H1 (cell line): ENCODE results near the gene KMT5C. TPM values are rescaled to one million over a fixed set of nuclear protein-coding genes. Genes with fewer than 3 reads are reported as not detected.

Source experiments
- CTCF ChIA-PET: fragments of 300-600 bp; sonication (Branson Sonifier 250); formaldehyde crosslinking; loops from one replicate; lab custom pipeline; 2021; ENCODE audit not compliant: partially characterized antibody; lab: Charles Lee
- POLR2A ChIA-PET: fragments of 300-600 bp; sonication (Branson Sonifier 250); formaldehyde crosslinking; loops from one replicate; lab custom pipeline; 2021; ENCODE audit warnings: inconsistent platforms; ENCODE audit not compliant: partially characterized antibody; lab: Charles Lee
- DNase-seq, 2 experiments: peaks; one replicate each; pipeline versions ENCODE4 v3.0.0 to v3.0.0-alpha.2; 2010 to 2022; ENCODE audit warnings: low spot score in 2 of 2, low read depth in 1 of 2, mixed read lengths in 1 of 2
- FAIRE-seq: peaks from 2 replicates; lab custom pipeline; 2011; peaks lifted over from hg19 to GRCh38; lab: Jason Lieb, UNC
- H2AFZ ChIP-seq: 2 replicates; pipeline ENCODE4 v1.8.1; 2012; ENCODE audit warnings: low read length, inconsistent platforms
- H2AK5ac ChIP-seq: 2 replicates; pipeline ENCODE4 v1.6.1; 2013; ENCODE audit warnings: low read depth, low read length
- H2BK120ac ChIP-seq: replicated peaks from 2 replicates; pipeline ENCODE3; 2013; ENCODE audit warnings: low read depth, low read length, inconsistent platforms
- H2BK12ac ChIP-seq: 2 replicates; pipeline ENCODE4 v1.6.1; 2013; ENCODE audit warnings: low read depth, low read length
- H2BK15ac ChIP-seq: 2 replicates; pipeline ENCODE4 v1.6.1; 2013; ENCODE audit warnings: low read length
- H2BK20ac ChIP-seq: 2 replicates; pipeline ENCODE4 v1.6.1; 2013; ENCODE audit warnings: low read length
- H2BK5ac ChIP-seq: 2 replicates; pipeline ENCODE4 v1.6.1; 2013; ENCODE audit warnings: low read depth, low read length
- H3K14ac ChIP-seq: 2 replicates; pipeline ENCODE4 v1.6.1; 2013; ENCODE audit warnings: inconsistent platforms; ENCODE audit not compliant: insufficient read length
- H3K18ac ChIP-seq: 2 replicates; pipeline ENCODE4 v1.6.1; 2013; ENCODE audit warnings: low read length; ENCODE audit errors: extremely low read depth
- H3K23ac ChIP-seq: 2 replicates; pipeline ENCODE4 v1.6.1; 2013; ENCODE audit warnings: inconsistent platforms; ENCODE audit not compliant: insufficient read length
- H3K23me2 ChIP-seq: 2 replicates; pipeline ENCODE4 v1.6.1; 2013; ENCODE audit warnings: low read depth, low read length
- H3K27ac ChIP-seq: 2 replicates; pipeline ENCODE4 v1.6.1; 2011; ENCODE audit warnings: low read depth, low read length, inconsistent platforms
- H3K27me3 ChIP-seq, 4 experiments: replicated peaks in 1 of 4; 1 replicate in 1 of 4; 2 replicates in 3 of 4; pipeline versions ENCODE4 v1.6.1 to v1.8.1; 2011 to 2013; ENCODE audit warnings: low read length in 3 of 4, mild to moderate bottlenecking in 3 of 4, inconsistent platforms in 2 of 4, mixed read lengths in 2 of 4, moderate library complexity in 1 of 4; ENCODE audit not compliant: control insufficient read depth in 3 of 4, insufficient read depth in 3 of 4; ENCODE audit errors: extremely low read depth in 1 of 4
- H3K36me3 ChIP-seq, 4 experiments: 2 replicates each; pipeline versions ENCODE4 v1.6.1 to v1.8.1; 2011 to 2013; ENCODE audit warnings: mild to moderate bottlenecking in 4 of 4, low read length in 3 of 4, moderate library complexity in 2 of 4, control low read depth in 1 of 4, inconsistent platforms in 1 of 4; ENCODE audit not compliant: insufficient read depth in 4 of 4, control insufficient read depth in 2 of 4
- H3K4ac ChIP-seq: replicated peaks from 2 replicates; pipeline ENCODE3; 2013; ENCODE audit warnings: low read length, low read depth, mixed read lengths, inconsistent platforms; ENCODE audit not compliant: insufficient read length
- H3K4me1 ChIP-seq, 4 experiments: replicated peaks in 1 of 4; 1 replicate in 1 of 4; 2 replicates in 3 of 4; pipeline versions ENCODE4 v1.6.1 to v1.8.1; 2011 to 2013; ENCODE audit warnings: low read length in 3 of 4, inconsistent platforms in 2 of 4, mixed read lengths in 1 of 4; ENCODE audit not compliant: insufficient read depth in 4 of 4, control insufficient read depth in 3 of 4
- H3K4me2 ChIP-seq, 2 experiments: 2 replicates each; pipeline versions ENCODE4 v1.6.1 to v1.8.1; 2011 to 2013; ENCODE audit warnings: low read depth in 2 of 2, low read length in 2 of 2, control low read depth in 1 of 2, inconsistent platforms in 1 of 2, mild to moderate bottlenecking in 1 of 2; ENCODE audit not compliant: insufficient read depth in 1 of 2
- H3K4me3 ChIP-seq, 4 experiments: fragments of 200-600, 300-600 bp in 1 of 4; sonication (generic), shearing (Covaris generic), sonication (Bioruptor Twin) in 1 of 4; 2 replicates each; pipeline versions ENCODE4 v1.5.1 to v1.8.1; 2011 to 2016; ENCODE audit warnings: low read length in 4 of 4, low read depth in 3 of 4, control low read depth in 2 of 4, inconsistent platforms in 2 of 4, mild to moderate bottlenecking in 2 of 4, mixed read lengths in 1 of 4, moderate library complexity in 1 of 4; ENCODE audit not compliant: insufficient read depth in 2 of 4; ENCODE audit errors: extremely low read depth in 1 of 4
- H3K56ac ChIP-seq: replicated peaks from 2 replicates; pipeline ENCODE3; 2013; ENCODE audit warnings: low read depth, mild to moderate bottlenecking, mixed read lengths, low read length, inconsistent platforms; ENCODE audit not compliant: insufficient read length
- H3K79me1 ChIP-seq: 2 replicates; pipeline ENCODE4 v1.6.1; 2013; ENCODE audit warnings: low read depth, low read length, control low read depth
- H3K79me2 ChIP-seq, 2 experiments: 2 replicates each; pipeline versions ENCODE4 v1.6.1 to v1.8.1; 2012 to 2013; ENCODE audit warnings: low read length in 2 of 2, mild to moderate bottlenecking in 2 of 2, inconsistent platforms in 1 of 2; ENCODE audit not compliant: insufficient read depth in 2 of 2, control insufficient read depth in 1 of 2
- H3K9ac ChIP-seq, 4 experiments: replicated peaks in 1 of 4; 1 replicate in 1 of 4; 2 replicates in 3 of 4; pipeline versions ENCODE4 v1.6.1 to v1.8.1; 2011 to 2013; ENCODE audit warnings: low read depth in 3 of 4, low read length in 3 of 4, control low read depth in 2 of 4, mild to moderate bottlenecking in 2 of 4, moderate library complexity in 2 of 4, inconsistent platforms in 1 of 4; ENCODE audit errors: extremely low read depth in 1 of 4
- H3K9me3 ChIP-seq, 2 experiments: 2 replicates each; pipeline versions ENCODE4 v1.6.1 to v1.8.1; 2012 to 2013; ENCODE audit warnings: mild to moderate bottlenecking in 2 of 2, moderate library complexity in 2 of 2, control low read depth in 1 of 2, inconsistent platforms in 1 of 2, low read depth in 1 of 2, low read length in 1 of 2, mixed read lengths in 1 of 2; ENCODE audit not compliant: insufficient read depth in 2 of 2
- H4K20me1 ChIP-seq, 2 experiments: replicated peaks in 1 of 2; 2 replicates each; pipeline versions ENCODE3 to v1.8.1; 2011 to 2013; ENCODE audit warnings: inconsistent platforms in 2 of 2, low read length in 2 of 2, mild to moderate bottlenecking in 1 of 2; ENCODE audit not compliant: insufficient read depth in 2 of 2, control insufficient read depth in 1 of 2
- H4K5ac ChIP-seq: 2 replicates; pipeline ENCODE4 v1.6.1; 2013; ENCODE audit warnings: low read length, low read depth, mixed read lengths, inconsistent platforms; ENCODE audit not compliant: insufficient read length
- H4K8ac ChIP-seq: 2 replicates; pipeline ENCODE4 v1.8.0; 2013; ENCODE audit warnings: mild to moderate bottlenecking, moderate library complexity, low read length, inconsistent platforms; ENCODE audit not compliant: insufficient read depth; ENCODE audit errors: extremely low read depth
- H4K91ac ChIP-seq: replicated peaks from 2 replicates; pipeline ENCODE3; 2013; ENCODE audit warnings: low read length, mixed read lengths, inconsistent platforms; ENCODE audit not compliant: insufficient read length
- ASH2L ChIP-seq: fragments of 200-600, 300-600 bp; sonication (generic); IDR thresholded peaks from one replicate; pipeline ENCODE4 v1.7.1; 2017; ENCODE audit warnings: low read length
- CTBP2 ChIP-seq: IDR thresholded peaks from 2 replicates; pipeline ENCODE4 v1.7.0; 2011; ENCODE audit warnings: borderline replicate concordance, mild to moderate bottlenecking, moderate library complexity, mixed read lengths, low read length; ENCODE audit not compliant: insufficient read depth, insufficient read length
- EP300 ChIP-seq, 2 experiments: IDR thresholded peaks; 1 replicate in 1 of 2; 2 replicates in 1 of 2; pipeline ENCODE4 v1.6.1; 2011 to 2012; ENCODE audit warnings: low read depth in 2 of 2, low read length in 2 of 2, mild to moderate bottlenecking in 2 of 2, borderline replicate concordance in 1 of 2, inconsistent platforms in 1 of 2, moderate library complexity in 1 of 2
- GABPA ChIP-seq: IDR thresholded peaks from 2 replicates; pipeline ENCODE4 v1.6.1; 2011; ENCODE audit warnings: mild to moderate bottlenecking, low read length, moderate library complexity, borderline replicate concordance; ENCODE audit not compliant: insufficient read depth
- NANOG ChIP-seq: IDR thresholded peaks from 2 replicates; pipeline ENCODE4 v1.6.1; 2011; ENCODE audit warnings: low read length, low read depth, mild to moderate bottlenecking, inconsistent platforms; ENCODE audit not compliant: insufficient read depth, poor library complexity, severe bottlenecking
- RAD21 ChIP-seq, 2 experiments: IDR thresholded peaks in 1 of 2; conservative IDR thresholded peaks in 1 of 2; 2 replicates each; pipeline ENCODE4 v1.6.1; 2011; ENCODE audit warnings: low read depth in 2 of 2, low read length in 2 of 2, improper control_type of control experiment in 1 of 2, inconsistent platforms in 1 of 2, mild to moderate bottlenecking in 1 of 2, moderate library complexity in 1 of 2
- SP1 ChIP-seq: IDR thresholded peaks from 2 replicates; pipeline ENCODE4 v1.6.1; 2011; ENCODE audit warnings: low read depth, low read length
- SUZ12 ChIP-seq: fragments of 200-600 bp; sonication (generic); IDR thresholded peaks from 2 replicates; pipeline ENCODE4 v1.6.1; 2012; ENCODE audit warnings: mild to moderate bottlenecking, inconsistent platforms, low read length, moderate library complexity, mixed read lengths
- TAF1 ChIP-seq: IDR thresholded peaks from 2 replicates; pipeline ENCODE4 v1.6.1; 2011; ENCODE audit warnings: mild to moderate bottlenecking, low read depth, low read length
- TAF7 ChIP-seq: optimal IDR thresholded peaks from 2 replicates; pipeline ENCODE3; 2011; ENCODE audit warnings: low read depth, mild to moderate bottlenecking, inconsistent platforms, low read length, moderate library complexity, borderline replicate concordance
- WGBS, 2 experiments: shearing (Covaris generic) in 1 of 2; methylation state at CpG; one replicate each; pipeline versions ENCODE4 v1.1.6 to v1.1.7; 2013 to 2015; ENCODE audit warnings: low lambda C conversion rate in 2 of 2, mixed read lengths in 2 of 2, inconsistent platforms in 1 of 2, low coverage in 1 of 2, missing lambda C conversion rate in 1 of 2; ENCODE audit not compliant: insufficient replicate concordance in 2 of 2, insufficient coverage in 1 of 2, insufficient read length in 1 of 2; ENCODE audit errors: extremely low coverage in 1 of 2, missing lambda C conversion rate in 1 of 2; 5-methylcytosine and 5-hydroxymethylcytosine counted together
- polyA plus RNA-seq, 7 experiments: library from polyadenylated mRNA; depleted of rRNA in 3 of 7; stranded (reverse) in 5 of 7; unstranded in 2 of 7; fragments of >200 nt in 5 of 7; fragments of 200-250 nt in 2 of 7; gene quantifications; 1 replicate in 5 of 7; 2 replicates in 1 of 7; 4 replicates in 1 of 7; pipeline versions ENCODE4 v1.2.1 to v1.2.3, GENCODE V29; 2011 to 2013; ENCODE audit warnings: missing spikeins in 2 of 7, mixed read lengths in 2 of 7
- total RNA-seq: library from RNA; stranded (reverse); fragmentation: NEBNext Ultra II Directional; extraction: Animal tissue kit (Norgen Biotek cat#: 25700); gene quantifications from 2 replicates; pipeline ENCODE4 v1.2.1, GENCODE V29; 2021
- TF ChIP-seq, protein P1 (sequence below): IDR thresholded peaks from 2 replicates; pipeline ENCODE4 v1.6.1; 2012; ENCODE audit warnings: inconsistent platforms

KMT5C gene
- total and polyA plus RNA-seq, 2 of the 8 experiments (the other 6 are each of a cell fraction or from before 2014, with no cell fraction given): 24.9 to 31.5 TPM

- H3K79me1 ChIP-seq: no peaks in the 10 kb centered on the region
- peak within 1 kb of the TSS; percentile 32 to 66 (median 50) for H3K4me3 ChIP-seq
- no peak within 1 kb of the TSS for H4K91ac ChIP-seq
- H3K4ac ChIP-seq: no peak within 1 kb of the TSS
- DNase-seq (no peak), FAIRE-seq (no peak)
- H2BK5ac ChIP-seq: no peak within 1 kb of the TSS
- POLR2A ChIA-PET: interaction anchor here (1.0 to 1.7 kb wide), 5 partner anchors 15 to 51 kb away, joined by 3 to 4 read pairs (median 3); partner anchors contain the start of genes IL11, KMT5C and TMEM238
- no peak within 1 kb of the TSS; a peak in 2 of 7 replicates for H3K9ac ChIP-seq
- no peak within 1 kb of the TSS for H3K27ac ChIP-seq
- H3K79me2 ChIP-seq: no peaks in the 10 kb centered on the region
- H4K20me1 ChIP-seq: peaks cover 0 to 10% of the 10 kb centered on the region in 2 experiments
- H2BK12ac ChIP-seq: peak within 1 kb of the TSS; percentile 90; the same call in 1 of the 2 replicates
- no peak within 1 kb of the TSS for H2BK120ac ChIP-seq
- no peak within 1 kb of the TSS for H2AK5ac ChIP-seq
- no peaks in the 10 kb centered on the region for H3K9me3 ChIP-seq
- H2BK20ac ChIP-seq: 0 out of 2 replicates have a peak within 1 kb of the TSS, but pooled peaks have one; percentile 48
- WGBS, 2 experiments: 9% methylated on average over 9 of the region's 43 CpGs; no CpG with 5 or more reads in 1 of the 2 experiments
- H4K5ac ChIP-seq: peak within 1 kb of the TSS; percentile 26
- H3K23ac ChIP-seq: no peak within 1 kb of the TSS
- H3K4me2 ChIP-seq: peak within 1 kb of the TSS; percentile 88 to 96
- peaks cover 11% of the 10 kb centered on the region; the same call in 1 of the 2 replicates for H3K23me2 ChIP-seq
- H4K8ac ChIP-seq: peak within 1 kb of the TSS; percentile 16
- peak within 1 kb of the TSS; percentile 48; the same call in 1 of the 2 replicates for H3K18ac ChIP-seq
- peaks cover 17 to 56% (median 46%) of the 10 kb centered on the region in 4 experiments for H3K27me3 ChIP-seq
- 0 out of 2 replicates have a peak within 1 kb of the TSS, but pooled peaks have one; percentile 46 for H2BK15ac ChIP-seq
- CTCF ChIA-PET: no interaction called here
- no peak within 1 kb of the TSS for H3K56ac ChIP-seq
- H3K4me1 ChIP-seq: peaks cover 0 to 21% (median 11%) of the 10 kb centered on the region in 4 experiments; a peak in 6 of 7 replicates
- H3K14ac ChIP-seq: no peak within 1 kb of the TSS
- no peak within 1 kb of the TSS for H2AFZ ChIP-seq
- H3K36me3 ChIP-seq: peaks cover 0 to 11% (median 0%) of the 10 kb centered on the region in 4 experiments; a peak in 1 of 8 replicates
- no peak for TF ChIP-seq SP1
- 0 out of 2 replicates have a peak, but pooled peaks have one; percentile 25 for TF ChIP-seq TAF1
- TF ChIP-seq SUZ12: 0 out of 2 replicates have a peak, but pooled peaks have one; percentile 23
- TF ChIP-seq EP300 (IDR thresholded peaks at IDR 0.05; ENCODE audit: borderline replicate concordance in 1 of 2, low read depth in 2 of 2, low read length in 2 of 2): no peak
- TF ChIP-seq, protein P1, sequence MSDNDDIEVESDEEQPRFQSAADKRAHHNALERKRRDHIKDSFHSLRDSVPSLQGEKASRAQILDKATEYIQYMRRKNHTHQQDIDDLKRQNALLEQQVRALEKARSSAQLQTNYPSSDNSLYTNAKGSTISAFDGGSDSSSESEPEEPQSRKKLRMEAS: 0 out of 2 replicates have a peak, but pooled peaks have one; percentile 23
- no peak for TF ChIP-seq CTBP2
- no peak for TF ChIP-seq NANOG
- peak; percentile 16 for TF ChIP-seq TAF7
- no peak for TF ChIP-seq RAD21 (IDR thresholded peaks at IDR 0.05 in 1 of 2, conservative IDR thresholded peaks at IDR 0.05 in 1 of 2; ENCODE audit: low read depth in 2 of 2, low read length in 2 of 2)
- peak; percentile 30 for TF ChIP-seq ASH2L
- no peak for TF ChIP-seq GABPA
Measured at GRCh38 chr19:55354698-55355212, 15.1 kb downstream of the KMT5C start, which contains the start of gene COX6B2. Gene COX6B2, minus strand, starts transcription at chr19:55354719. Its CDS starts 198 bp downstream, at chr19:55354521.
